SU-DHL-6 (cell line): ENCODE measurements around the gene HLA-DPA1.
"Not testable (repeated sequence)": the region's sequence is repeated elsewhere in the genome, so short reads cannot be mapped to it uniquely, and the experiment has no call there.

Source experiments
- H2AFZ ChIP-seq: fragments of 200-600 bp; sonication (generic); 2 replicates; pipeline ENCODE4 v1.6.1; 2014; ENCODE audit warnings: low read depth, mild to moderate bottlenecking, moderate library complexity, mixed read lengths, antibody characterized with exemption, low read length; ENCODE audit not compliant: severe bottlenecking
- H3F3A ChIP-seq: fragments of 200-600 bp; shearing (Covaris generic); 2 replicates; pipeline ENCODE4 v1.6.0; 2016; ENCODE audit warnings: antibody characterized with exemption, mild to moderate bottlenecking; ENCODE audit not compliant: insufficient read depth
- H3K27ac ChIP-seq: fragments of 200-600 bp; sonication (generic); 2 replicates; pipeline ENCODE4 v1.5.1; 2016; ENCODE audit warnings: low read depth, mild to moderate bottlenecking, low read length, moderate library complexity, mixed read lengths
- H3K27me3 ChIP-seq: fragments of 200-600 bp; sonication (generic), shearing (Covaris generic); 2 replicates; pipeline ENCODE4 v1.6.0; 2014; ENCODE audit warnings: mild to moderate bottlenecking, low read length
- H3K36me3 ChIP-seq: fragments of 200-600 bp; sonication (generic); 2 replicates; pipeline ENCODE4 v1.6.1; 2014; ENCODE audit warnings: mild to moderate bottlenecking, low read length, mixed read lengths
- H3K4me2 ChIP-seq: fragments of 300-600, 200-600 bp; shearing (Covaris generic), sonication (generic); 2 replicates; pipeline ENCODE4 v1.6.0; 2014; ENCODE audit warnings: low read length, low read depth, mild to moderate bottlenecking; ENCODE audit not compliant: poor library complexity, severe bottlenecking
- H3K4me3 ChIP-seq: fragments of 200-600 bp; sonication (generic); 2 replicates; pipeline ENCODE4 v1.5.1; 2014; ENCODE audit warnings: antibody characterized with exemption, low read length, mild to moderate bottlenecking, mixed read lengths; ENCODE audit not compliant: insufficient read depth, poor library complexity, severe bottlenecking
- H3K79me2 ChIP-seq: fragments of 200-600 bp; sonication (generic); 2 replicates; pipeline ENCODE4 v1.6.1; 2014; ENCODE audit warnings: mild to moderate bottlenecking, low read length, moderate library complexity; ENCODE audit not compliant: insufficient read depth
- H3K9ac ChIP-seq: fragments of 200-600 bp; sonication (generic); 2 replicates; pipeline ENCODE4 v1.7.0; 2014; ENCODE audit warnings: mild to moderate bottlenecking, low read length
- H3K9me2 ChIP-seq: fragments of 200-600 bp; sonication (generic); replicated peaks from 2 replicates; pipeline ENCODE4 v1.6.1; 2014; ENCODE audit warnings: low read length; ENCODE audit not compliant: insufficient read depth
- H3K9me3 ChIP-seq: fragments of 200-600 bp; sonication (generic); 2 replicates; pipeline ENCODE4 v1.6.1; 2014; ENCODE audit warnings: low read length, mixed read lengths; ENCODE audit not compliant: insufficient read depth
- H4K20me1 ChIP-seq: fragments of 200-600 bp; sonication (generic); 2 replicates; pipeline ENCODE4 v1.6.1; 2014; ENCODE audit warnings: low read depth, mild to moderate bottlenecking, antibody characterized with exemption, low read length, moderate library complexity, mixed read lengths
- EZH2phosphoT487 ChIP-seq: fragments of 200-600 bp; sonication (generic), shearing (Covaris generic); conservative IDR thresholded peaks from 2 replicates; pipeline ENCODE4 v1.6.1; 2018; ENCODE audit warnings: mild to moderate bottlenecking, antibody characterized with exemption, low read length, moderate library complexity, mixed read lengths
- TF ChIP-seq, protein P1 (sequence below): fragments of 200-600 bp; sonication (generic); IDR thresholded peaks from one replicate; pipeline ENCODE4 v1.5.1; 2017; ENCODE audit warnings: antibody characterized with exemption, mild to moderate bottlenecking, low read length, moderate library complexity; ENCODE audit not compliant: insufficient read depth, poor library complexity, severe bottlenecking

The HLA-DPA1 gene

GRCh38 chr6:33105386-33105785 is 31.9 kb upstream of the HLA-DPA1 start:
- Histone ChIP-seq H3K27ac (no peak overlapping the region), H3K27me3 (no peaks in the 10 kb centered on the region), H3K4me2 (no peak overlapping the region), H3K79me2 (no peaks in the 10 kb centered on the region), H3K4me3 (no peak overlapping the region), H4K20me1 (no peaks in the 10 kb centered on the region), H3K9ac (no peak overlapping the region), H3F3A (no peaks in the 10 kb centered on the region), H3K9me3 (peaks cover 15% of the 10 kb centered on the region; the same call in 1 of the 2 replicates), H2AFZ (no peak overlapping the region), H3K36me3 (no peaks in the 10 kb centered on the region), H3K9me2 (no peaks in the 10 kb centered on the region)
- no peak for TF ChIP-seq EZH2phosphoT487
- TF ChIP-seq, protein P1, sequence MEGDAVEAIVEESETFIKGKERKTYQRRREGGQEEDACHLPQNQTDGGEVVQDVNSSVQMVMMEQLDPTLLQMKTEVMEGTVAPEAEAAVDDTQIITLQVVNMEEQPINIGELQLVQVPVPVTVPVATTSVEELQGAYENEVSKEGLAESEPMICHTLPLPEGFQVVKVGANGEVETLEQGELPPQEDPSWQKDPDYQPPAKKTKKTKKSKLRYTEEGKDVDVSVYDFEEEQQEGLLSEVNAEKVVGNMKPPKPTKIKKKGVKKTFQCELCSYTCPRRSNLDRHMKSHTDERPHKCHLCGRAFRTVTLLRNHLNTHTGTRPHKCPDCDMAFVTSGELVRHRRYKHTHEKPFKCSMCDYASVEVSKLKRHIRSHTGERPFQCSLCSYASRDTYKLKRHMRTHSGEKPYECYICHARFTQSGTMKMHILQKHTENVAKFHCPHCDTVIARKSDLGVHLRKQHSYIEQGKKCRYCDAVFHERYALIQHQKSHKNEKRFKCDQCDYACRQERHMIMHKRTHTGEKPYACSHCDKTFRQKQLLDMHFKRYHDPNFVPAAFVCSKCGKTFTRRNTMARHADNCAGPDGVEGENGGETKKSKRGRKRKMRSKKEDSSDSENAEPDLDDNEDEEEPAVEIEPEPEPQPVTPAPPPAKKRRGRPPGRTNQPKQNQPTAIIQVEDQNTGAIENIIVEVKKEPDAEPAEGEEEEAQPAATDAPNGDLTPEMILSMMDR: no peak

DNA sequence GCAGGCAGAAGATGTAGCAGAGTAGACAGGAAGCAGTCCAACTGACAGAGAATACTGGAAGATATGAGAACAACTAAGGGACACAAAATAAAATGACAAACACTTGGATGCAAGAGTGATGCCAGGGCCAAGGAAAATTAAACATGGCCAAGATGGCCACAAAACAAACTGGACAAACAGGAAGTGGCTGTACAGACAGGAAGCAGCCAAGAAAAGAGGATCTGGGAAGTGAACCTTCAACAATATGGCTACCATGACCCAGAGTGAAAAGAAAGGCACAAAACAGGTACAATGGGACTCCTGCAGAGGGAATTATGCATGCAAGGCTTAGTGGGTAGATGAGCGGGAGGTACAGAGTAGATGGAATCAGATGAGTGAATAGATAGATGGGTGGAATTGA is 31.4 kb upstream of the HLA-DPA1 start:
- Histone ChIP-seq H3K79me2 (no peaks in the 10 kb centered on the region), H3K36me3 (no peaks in the 10 kb centered on the region), H3K27me3 (no peaks in the 10 kb centered on the region), H2AFZ (no peak overlapping the region), H3F3A (no peaks in the 10 kb centered on the region), H3K27ac (no peak overlapping the region), H3K9ac (no peak overlapping the region), H3K4me3 (no peak overlapping the region), H4K20me1 (no peaks in the 10 kb centered on the region), H3K9me3 (peaks cover 17% of the 10 kb centered on the region; the same call in 1 of the 2 replicates), H3K9me2 (no peaks in the 10 kb centered on the region), H3K4me2 (no peak overlapping the region)
- no peak for TF ChIP-seq EZH2phosphoT487
- TF ChIP-seq, protein P1: no peak

DNA sequence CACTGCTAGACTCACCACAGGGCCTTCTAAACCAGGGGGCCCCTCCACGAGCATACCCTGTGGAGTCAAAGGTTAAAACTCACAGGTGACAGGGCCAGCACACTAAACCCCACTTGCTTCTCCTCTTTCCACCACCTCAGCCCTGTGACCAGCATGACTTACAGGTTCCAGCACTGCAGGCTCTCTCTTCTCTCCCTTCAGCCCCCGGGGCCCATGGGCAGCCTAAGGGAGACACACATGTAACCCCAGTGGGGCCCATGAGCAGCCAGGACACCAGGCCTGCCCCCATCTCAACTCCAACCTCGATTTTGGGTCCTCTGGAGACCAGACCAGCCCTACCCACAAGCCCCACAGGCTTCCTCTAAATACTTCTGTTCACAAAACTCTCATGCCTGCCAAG is 30.3 kb upstream of the HLA-DPA1 start:
- Histone ChIP-seq H2AFZ (no peak overlapping the region), H3F3A (no peaks in the 10 kb centered on the region), H3K36me3 (no peaks in the 10 kb centered on the region), H3K27me3 (no peaks in the 10 kb centered on the region), H3K9me3 (peaks cover 26% of the 10 kb centered on the region; the same call in 1 of the 2 replicates), H3K4me2 (no peak overlapping the region), H3K27ac (no peak overlapping the region), H4K20me1 (no peaks in the 10 kb centered on the region), H3K79me2 (no peaks in the 10 kb centered on the region), H3K9ac (no peak overlapping the region), H3K4me3 (no peak overlapping the region), H3K9me2 (no peaks in the 10 kb centered on the region)
- TF ChIP-seq, protein P1: no peak
- TF ChIP-seq EZH2phosphoT487: no peak

GRCh38 chr6:33101121-33101737 is 27.8 kb upstream of the HLA-DPA1 start:
- not testable (repeated sequence) for H3K9me2 ChIP-seq, H3F3A ChIP-seq, H3K27ac ChIP-seq, H3K36me3 ChIP-seq, H4K20me1 ChIP-seq, H2AFZ ChIP-seq, H3K79me2 ChIP-seq, H3K4me2 ChIP-seq, H3K9ac ChIP-seq, H3K27me3 ChIP-seq, H3K4me3 ChIP-seq
- H3K9me3 ChIP-seq: peaks cover 26% of the 10 kb centered on the region; the same call in 1 of the 2 replicates
